HepG2 (cell line): ENCODE data around the gene RAB20. TPM values are rescaled to one million over a fixed set of nuclear protein-coding genes. Genes with fewer than 3 reads are reported as not detected.

Source experiments
- ATAC-seq: fragments of 200-7000 bp; cut with Tn5 transposase; 3 replicates; pipeline ENCODE4 v1.9.1; 2020; ENCODE audit warnings: mild to moderate bottlenecking, moderate library complexity
- BruUV-seq: library from RNA; stranded (reverse); fragments of 400-500 nt; replicated peaks from 2 replicates; lab custom pipeline; 2021; lab: Mats Ljungman, UMichigan
- CTCF ChIA-PET: fragments of 300-600 bp; formaldehyde crosslinking; extraction: SDS; loops from one replicate; lab custom pipeline; 2021; ENCODE audit warnings: low total read pairs, inconsistent platforms, low intra/inter-chr PET ratio; lab: Yijun Ruan, JAX
- POLR2A ChIA-PET: fragments of 350-600 bp; sonication (Branson Sonifier 250); formaldehyde crosslinking; loops from one replicate; lab custom pipeline; 2020; ENCODE audit warnings: antibody characterized with exemption, inconsistent platforms; lab: Yijun Ruan, JAX
- DNase-seq: peaks from one replicate; pipeline ENCODE4 v3.0.0-alpha.2; 2015; ENCODE audit warnings: low spot score
- FAIRE-seq: peaks from 3 replicates; lab custom pipeline; 2011; peaks lifted over from hg19 to GRCh38; lab: Jason Lieb, UNC
- H2AFZ ChIP-seq: one replicate; pipeline ENCODE4 v1.6.1; 2011; ENCODE audit warnings: low read length, inconsistent platforms
- H3K27ac ChIP-seq: fragments of 300-600 bp; 3 replicates; pipeline ENCODE4 v1.8.0; 2011; ENCODE audit warnings: mixed run types, mild to moderate bottlenecking, mixed read lengths, low read length, inconsistent platforms; ENCODE audit not compliant: insufficient read depth; ENCODE audit errors: extremely low read length
- H3K27me3 ChIP-seq, 2 experiments: fragments of 200-600 bp in 1 of 2; 2 replicates in 1 of 2; 3 replicates in 1 of 2; pipeline versions ENCODE4 v1.6.0 to v1.8.0; 2011; ENCODE audit warnings: low read length in 2 of 2, mild to moderate bottlenecking in 2 of 2, moderate library complexity in 2 of 2, inconsistent platforms in 1 of 2; ENCODE audit not compliant: insufficient read depth in 2 of 2, control insufficient read depth in 1 of 2
- H3K36me3 ChIP-seq, 2 experiments: fragments of 200-600 bp in 1 of 2; replicated peaks in 1 of 2; 2 replicates in 1 of 2; 3 replicates in 1 of 2; pipeline versions ENCODE4 v1.5.1 to v1.8.0; 2011; ENCODE audit warnings: low read length in 2 of 2, inconsistent platforms in 1 of 2; ENCODE audit not compliant: insufficient read depth in 2 of 2, control insufficient read depth in 1 of 2
- H3K4me1 ChIP-seq: 2 replicates; pipeline ENCODE4 v1.5.1; 2012; ENCODE audit warnings: low read length, inconsistent platforms; ENCODE audit not compliant: insufficient read depth
- H3K4me2 ChIP-seq: 2 replicates; pipeline ENCODE4 v1.6.0; 2011; ENCODE audit warnings: low read depth, low read length, inconsistent platforms
- H3K4me3 ChIP-seq, 3 experiments: fragments of 200-600 bp in 1 of 3; sonication (generic), shearing (Covaris generic) in 1 of 3; replicated peaks in 1 of 3; 2 replicates each; pipeline ENCODE4 v1.5.1; 2011 to 2016; ENCODE audit warnings: low read length in 3 of 3, inconsistent platforms in 2 of 3, low read depth in 2 of 3, mild to moderate bottlenecking in 2 of 3, control low read depth in 1 of 3, mixed read lengths in 1 of 3; ENCODE audit not compliant: insufficient read depth in 1 of 3
- H3K79me2 ChIP-seq: one replicate; pipeline ENCODE4 v1.6.1; 2011; ENCODE audit warnings: low read length, inconsistent platforms; ENCODE audit not compliant: insufficient read depth
- H3K9ac ChIP-seq: 2 replicates; pipeline ENCODE4 v1.6.0; 2011; ENCODE audit warnings: mild to moderate bottlenecking, low read depth, low read length, inconsistent platforms; ENCODE audit not compliant: insufficient read depth
- H3K9me3 ChIP-seq: 2 replicates; pipeline ENCODE4 v1.5.1; 2012; ENCODE audit warnings: mild to moderate bottlenecking, low read length
- H4K20me1 ChIP-seq: 2 replicates; pipeline ENCODE4 v1.6.0; 2011; ENCODE audit warnings: inconsistent platforms, mild to moderate bottlenecking, low read length, moderate library complexity; ENCODE audit not compliant: insufficient read depth
- CHD2 ChIP-seq: IDR thresholded peaks from 2 replicates; pipeline ENCODE4 v1.6.1; 2011; ENCODE audit warnings: low read depth, low read length, improper control_type of control experiment
- IRX3 ChIP-seq: sonication (generic); formaldehyde crosslinking; IDR thresholded peaks from 2 replicates; pipeline ENCODE4 v1.8.1; 2023; ENCODE audit warnings: mild to moderate bottlenecking, low read depth, missing genetic modification reagents, borderline replicate concordance
- MYC ChIP-seq: sonication (generic); formaldehyde crosslinking; IDR thresholded peaks from 2 replicates; pipeline ENCODE4 v1.9.0; 2021; ENCODE audit warnings: missing genetic modification reagents, borderline replicate concordance
- NFE2 ChIP-seq: sonication (generic); formaldehyde crosslinking; IDR thresholded peaks from 2 replicates; pipeline ENCODE4 v1.4.0; 2020; ENCODE audit warnings: missing genetic modification reagents
- NFKB2 ChIP-seq: sonication (generic); formaldehyde crosslinking; IDR thresholded peaks from 2 replicates; pipeline ENCODE4 v1.4.0; 2020; ENCODE audit warnings: missing genetic modification reagents, borderline replicate concordance
- ZNF274 ChIP-seq: sonication (generic); formaldehyde crosslinking; IDR thresholded peaks from 2 replicates; pipeline ENCODE4 v1.5.1; 2020; ENCODE audit warnings: mild to moderate bottlenecking, missing genetic modification reagents
- WGBS: methylation state at CpG from one replicate; pipeline ENCODE4 v1.1.6; 2017; ENCODE audit warnings: low lambda C conversion rate; 5-methylcytosine and 5-hydroxymethylcytosine counted together
- in situ Hi-C: cut with HindIII; loops from 2 replicates; pipeline ENCODE4 v1.10.0; 2017; ENCODE audit warnings: low pct_unique_long_range_greater_than_20kb; ENCODE audit not compliant: extremely low pct_ligation_motif_present
- intact Hi-C: fragments of 100-400 bp; cut with micrococcal nuclease; formaldehyde crosslinking; loops from one replicate; pipeline ENCODE4 v1.10.0; 2022; ENCODE audit not compliant: unreplicated experiment
- polyA plus RNA-seq, 8 experiments: library from polyadenylated mRNA; depleted of rRNA in 3 of 8; stranded (reverse) in 7 of 8; unstranded in 1 of 8; fragments of >200 nt; fragmentation: Illumina TruSeq in 4 of 8; extraction: Trizol in 4 of 8; gene quantifications; 2 replicates each; pipeline versions ENCODE4 v1.2.1 to v1.2.3, GENCODE V29; 2011 to 2016; ENCODE audit warnings: low read depth in 4 of 8, missing spikeins in 1 of 8, mixed read lengths in 1 of 8; ENCODE audit not compliant: insufficient read depth in 1 of 8
- total RNA-seq, 5 experiments: library from RNA; depleted of rRNA; stranded (reverse); fragments of >200 nt; fragmentation: Illumina TruSeq; extraction: Trizol; gene quantifications; 2 replicates each; pipeline ENCODE4 v1.2.3, GENCODE V29; 2016; ENCODE audit warnings: low read depth in 1 of 5
- TF ChIP-seq, protein P1 (sequence below), 2 experiments: sonication (generic) in 1 of 2; formaldehyde crosslinking in 1 of 2; IDR thresholded peaks; 2 replicates each; pipeline versions ENCODE4 v1.4.0 to v1.6.1; 2018 to 2020; ENCODE audit warnings: missing genetic modification reagents in 2 of 2, borderline replicate concordance in 1 of 2, low read depth in 1 of 2, mild to moderate bottlenecking in 1 of 2, missing biosample characterization in 1 of 2
- TF ChIP-seq, protein P2 (sequence below), 2 experiments: fragments of 450-650 bp in 1 of 2; sonication (generic) in 1 of 2; formaldehyde crosslinking; IDR thresholded peaks; 2 replicates each; pipeline versions ENCODE4 v1.5.0 to v1.8.0; 2020 to 2022; ENCODE audit warnings: mild to moderate bottlenecking in 1 of 2, missing genetic modification reagents in 1 of 2

The RAB20 gene
- total and polyA plus RNA-seq, 2 of the 13 experiments (the other 11 are each of a cell fraction or from before 2014, with no cell fraction given) = 15.6 to 30.5 TPM

DNA sequence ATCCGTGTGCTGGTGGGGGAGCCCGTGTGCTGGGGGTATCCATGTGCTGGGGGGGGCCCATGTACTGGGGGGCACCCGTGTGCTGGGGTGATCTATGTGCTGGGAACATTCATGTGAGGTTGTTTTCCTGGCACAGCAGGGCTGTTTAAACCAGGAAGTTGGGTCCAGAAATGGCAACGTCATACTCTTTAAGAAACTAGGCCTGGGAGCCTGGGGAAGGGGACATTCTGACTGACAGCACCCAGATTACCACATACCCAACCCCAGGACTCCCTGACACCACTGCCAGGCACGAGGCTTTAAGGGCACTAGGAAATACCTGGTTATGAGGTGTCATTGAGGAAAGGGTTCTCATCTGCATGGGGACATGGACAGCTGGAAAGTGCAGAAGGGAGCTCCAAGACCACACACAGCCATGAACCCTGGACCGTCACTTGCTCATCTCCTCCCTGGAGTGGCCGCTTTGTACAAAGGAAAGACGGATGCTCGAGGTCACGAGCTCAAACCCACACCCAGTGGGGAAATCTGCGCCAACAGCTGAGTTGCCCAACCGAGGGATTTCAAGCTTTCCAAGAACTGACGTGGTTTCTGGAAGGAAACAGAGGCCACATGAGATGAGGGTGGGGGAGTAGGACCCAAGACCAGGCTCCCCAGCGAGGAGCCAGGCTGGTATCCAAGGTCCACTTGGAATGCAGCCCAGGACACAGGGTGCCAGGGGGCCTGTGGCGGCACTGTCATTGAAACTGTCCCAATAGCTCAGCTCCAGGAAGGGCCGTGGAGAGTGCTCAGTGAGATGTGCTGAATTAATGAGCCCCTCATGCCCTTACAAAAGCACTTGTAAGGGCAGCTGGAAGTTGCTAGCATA, 40.9 kb downstream of the RAB20 start:
- DNase-seq (no peak), FAIRE-seq (no peak), ATAC-seq (no peak)
- H3K4me1 ChIP-seq = peaks cover 7% of the 10 kb centered on the region; the same call in 1 of the 2 replicates
- no peaks in the 10 kb centered on the region for H3K9me3 ChIP-seq
- no peak overlapping the region for H3K27ac ChIP-seq
- intact Hi-C loops = no loop called here
- POLR2A ChIA-PET = no interaction called here
- BruUV-seq = no TSS peak
- 83% methylated on average over 13 of the region's 16 CpGs for WGBS
- H3K27me3 ChIP-seq = no peaks in the 10 kb centered on the region
- H3K79me2 ChIP-seq = no peaks in the 10 kb centered on the region
- TF ChIP-seq MYC (CRISPR knock-in tag) (no peak), CHD2 (no peak), NFKB2 (CRISPR knock-in tag) (no peak), NFE2 (CRISPR knock-in tag) (no peak), ZNF274 (CRISPR knock-in tag) (no peak), IRX3 (CRISPR knock-in tag) (no peak)
- TF ChIP-seq, protein P1, sequence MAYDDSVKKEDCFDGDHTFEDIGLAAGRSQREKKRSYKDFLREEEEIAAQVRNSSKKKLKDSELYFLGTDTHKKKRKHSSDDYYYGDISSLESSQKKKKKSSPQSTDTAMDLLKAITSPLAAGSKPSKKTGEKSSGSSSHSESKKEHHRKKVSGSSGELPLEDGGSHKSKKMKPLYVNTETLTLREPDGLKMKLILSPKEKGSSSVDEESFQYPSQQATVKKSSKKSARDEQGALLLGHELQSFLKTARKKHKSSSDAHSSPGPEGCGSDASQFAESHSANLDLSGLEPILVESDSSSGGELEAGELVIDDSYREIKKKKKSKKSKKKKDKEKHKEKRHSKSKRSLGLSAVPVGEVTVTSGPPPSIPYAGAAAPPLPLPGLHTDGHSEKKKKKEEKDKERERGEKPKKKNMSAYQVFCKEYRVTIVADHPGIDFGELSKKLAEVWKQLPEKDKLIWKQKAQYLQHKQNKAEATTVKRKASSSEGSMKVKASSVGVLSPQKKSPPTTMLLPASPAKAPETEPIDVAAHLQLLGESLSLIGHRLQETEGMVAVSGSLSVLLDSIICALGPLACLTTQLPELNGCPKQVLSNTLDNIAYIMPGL (CRISPR knock-in tag; IDR thresholded peaks at IDR 0.05; ENCODE audit: borderline replicate concordance in 1 of 2, low read depth in 1 of 2) = no peak
- TF ChIP-seq, protein P2, sequence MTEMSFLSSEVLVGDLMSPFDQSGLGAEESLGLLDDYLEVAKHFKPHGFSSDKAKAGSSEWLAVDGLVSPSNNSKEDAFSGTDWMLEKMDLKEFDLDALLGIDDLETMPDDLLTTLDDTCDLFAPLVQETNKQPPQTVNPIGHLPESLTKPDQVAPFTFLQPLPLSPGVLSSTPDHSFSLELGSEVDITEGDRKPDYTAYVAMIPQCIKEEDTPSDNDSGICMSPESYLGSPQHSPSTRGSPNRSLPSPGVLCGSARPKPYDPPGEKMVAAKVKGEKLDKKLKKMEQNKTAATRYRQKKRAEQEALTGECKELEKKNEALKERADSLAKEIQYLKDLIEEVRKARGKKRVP (CRISPR knock-in tag; IDR thresholded peaks at IDR 0.05) = no peak
- no peak overlapping the region for H2AFZ ChIP-seq
- H3K36me3 ChIP-seq = peaks cover 8 to 31% of the 10 kb centered on the region in 2 experiments
- H4K20me1 ChIP-seq = peaks cover 4% of the 10 kb centered on the region
- no peak overlapping the region for H3K9ac ChIP-seq
- no peak overlapping the region for H3K4me3 ChIP-seq
- CTCF ChIA-PET = no interaction called here
- no peak overlapping the region for H3K4me2 ChIP-seq
- in situ Hi-C loops = no loop called here
